Astrocyte of the cerebellum (primary cell): ENCODE measurements around the gene FYN.

Source experiments
- DNase-seq: peaks from one replicate; pipeline ENCODE4 v3.0.0-alpha.2; 2011; ENCODE audit warnings: low read depth
- H3K4me3 ChIP-seq: 2 replicates; pipeline ENCODE4 v1.5.1; 2011; ENCODE audit warnings: mild to moderate bottlenecking, low read depth, low read length, moderate library complexity
- CTCF ChIP-seq: IDR thresholded peaks from 2 replicates; pipeline ENCODE4 v1.5.1; 2012; ENCODE audit warnings: low read length, low read depth, moderate library complexity, mild to moderate bottlenecking; ENCODE audit errors: missing control alignments
- in situ Hi-C: cut with HindIII; loops from 2 replicates; pipeline ENCODE4 v1.10.0; 2017; ENCODE audit warnings: low sequenced_read_pairs

Gene FYN

DNA sequence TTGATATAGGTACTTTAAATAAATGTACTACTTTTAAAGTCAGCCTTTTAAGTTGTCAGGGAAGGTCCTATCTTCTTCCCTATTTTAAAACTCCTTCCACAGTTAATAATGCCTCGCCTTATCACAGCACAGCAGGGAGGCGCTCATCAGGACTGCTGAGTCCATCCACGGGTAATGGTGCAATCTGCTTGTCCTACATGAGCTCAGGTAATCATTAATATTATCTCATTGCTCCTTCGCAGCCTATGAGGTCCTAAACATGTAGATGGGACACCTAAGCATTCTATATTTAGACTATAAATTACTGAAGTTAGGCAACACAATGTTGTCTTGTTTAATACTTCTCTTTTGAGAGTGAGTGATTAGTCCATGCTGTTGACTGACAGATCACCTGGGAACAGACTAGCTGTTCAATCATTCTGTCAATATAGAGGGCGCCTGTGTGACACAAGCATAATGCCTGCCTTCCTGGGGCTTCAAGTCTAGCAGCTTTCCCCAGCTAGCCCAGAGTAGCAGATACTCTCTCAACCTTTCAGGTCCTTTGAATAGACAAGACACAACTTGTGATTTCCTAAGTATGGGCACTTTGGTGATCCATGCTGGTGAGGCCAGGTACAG, 91.0 kb downstream of the FYN start:
- TF ChIP-seq CTCF = no peak
- in situ Hi-C loops = loop anchor here (5.0 kb wide), 1 partner anchor 35 kb away; no protein-coding TSS in a partner anchor
- H3K4me3 ChIP-seq = no peak overlapping the region

DNA sequence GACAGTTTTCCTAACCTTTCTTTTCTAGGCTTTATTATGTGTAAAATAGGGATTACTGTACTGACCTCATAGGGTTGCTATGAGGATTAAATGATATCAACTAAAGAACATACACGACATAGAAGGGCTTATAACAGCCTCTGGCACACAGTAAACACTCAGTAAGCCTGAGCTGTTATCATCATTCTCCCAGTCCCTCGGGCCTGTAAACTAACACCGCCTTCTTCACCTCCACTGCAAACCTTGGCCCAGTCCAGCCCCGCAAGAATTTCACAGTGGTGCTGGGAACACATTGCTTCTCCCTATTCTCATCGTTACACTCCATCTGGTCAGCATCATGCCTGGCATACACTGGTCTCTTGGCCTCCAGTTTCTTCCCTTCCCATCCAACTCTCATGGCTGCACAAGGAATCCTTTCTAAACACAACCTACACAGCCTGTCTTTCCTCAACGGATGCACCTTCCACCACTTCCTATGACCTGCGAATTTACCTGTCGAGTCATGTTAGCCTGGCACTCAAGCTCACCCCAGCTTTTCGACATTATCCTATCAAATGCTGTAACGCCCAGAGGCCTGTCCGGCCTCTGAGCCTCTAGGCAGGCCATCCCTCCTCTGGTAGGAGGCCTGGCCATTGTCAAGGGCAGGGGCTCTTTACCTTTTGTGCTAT, 92.1 kb downstream of the FYN start:
- in situ Hi-C loops = loop anchor here (5.0 kb wide), 1 partner anchor 34 kb away; no protein-coding TSS in a partner anchor
- no peak for TF ChIP-seq CTCF
- no peak overlapping the region for H3K4me3 ChIP-seq
- DNase-seq = no peak

More for the DNA sequence above, 91.0 kb downstream of the FYN start:
- no peak for DNase-seq

GRCh38 chr6:111780393-111780792, 92.9 kb downstream of the FYN start:
- H3K4me3 ChIP-seq = no peak overlapping the region
- in situ Hi-C loops = loop anchor here (5.0 kb wide), 1 partner anchor 33 kb away; no protein-coding TSS in a partner anchor
- no peak for DNase-seq
- no peak for TF ChIP-seq CTCF

DNA sequence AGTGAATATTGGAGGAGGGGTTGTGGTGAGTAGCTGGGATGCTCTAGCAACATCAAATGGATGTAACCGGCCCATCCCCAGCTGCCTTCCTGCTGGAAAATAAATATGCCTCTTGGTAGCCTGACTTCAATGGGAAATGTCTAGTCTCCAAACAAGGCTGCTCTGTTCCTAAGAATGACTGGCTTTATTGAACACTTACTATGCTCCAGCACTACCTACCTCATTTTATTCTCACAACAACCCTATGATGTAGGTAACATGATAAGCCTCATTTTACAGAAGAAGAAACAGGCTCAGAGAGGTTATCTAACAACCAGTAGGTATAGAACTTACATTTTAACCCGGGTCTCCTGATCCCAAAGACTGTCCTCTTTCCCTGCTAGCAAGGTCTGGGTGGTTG, 93.6 kb downstream of the FYN start:
- no peak for TF ChIP-seq CTCF
- DNase-seq = no peak
- no peak overlapping the region for H3K4me3 ChIP-seq
- in situ Hi-C loops = loop anchor here (5.0 kb wide), 1 partner anchor 32 kb away; no protein-coding TSS in a partner anchor

DNA sequence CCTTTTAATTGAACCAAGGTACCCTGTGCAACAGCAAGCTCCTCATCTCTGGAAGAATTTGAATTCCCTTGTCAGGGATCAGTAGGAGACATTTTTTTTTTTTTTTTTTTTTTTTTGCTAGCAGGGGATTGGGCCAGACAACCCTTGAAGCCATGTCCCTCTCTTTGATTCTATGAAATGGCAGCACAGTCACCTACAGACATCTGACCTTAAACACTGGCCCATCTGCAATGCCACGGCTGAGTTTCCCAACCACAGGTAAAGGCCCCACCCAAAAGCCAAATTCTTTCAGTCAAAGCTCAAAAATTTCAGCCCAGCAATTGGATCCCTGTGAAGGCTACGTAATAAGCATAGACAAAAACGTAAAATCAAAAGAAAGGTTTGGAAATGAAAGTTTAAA, 94.2 kb downstream of the FYN start:
- TF ChIP-seq CTCF = no peak
- in situ Hi-C loops = no loop called here

GRCh38 chr6:111777357-111777756, 95.9 kb downstream of the FYN start:
- no peak overlapping the region for H3K4me3 ChIP-seq
- no peak for TF ChIP-seq CTCF
- in situ Hi-C loops = no loop called here
- DNase-seq = no peak

More for the DNA sequence above, 94.2 kb downstream of the FYN start:
- DNase-seq = no peak
- H3K4me3 ChIP-seq = no peak overlapping the region
